ENCODE results near the gene FIG4. TPM values are rescaled to one million over a fixed set of nuclear protein-coding genes. Genes with fewer than 3 reads are reported as not detected.

Gene FIG4
- total RNA-seq, 1 experiment from 2014 or later: 21.3 TPM

GRCh38 chr6:109872549-109872948, 181.5 kb downstream of the FIG4 start:
- ATAC-seq (no peak), DNase-seq (ENCODE audit: low spot score) (no peak)
- ChIA-PET CTCF (no interaction called here), POLR2A (no interaction called here)
- H3K4me1 Mint-ChIP-seq: peaks cover 44% of the 10 kb centered on the region
- no peak for TF ChIP-seq KAT7 (CRISPR knock-in tag; IDR thresholded peaks at IDR 0.05; ENCODE audit: borderline replicate concordance)
- TF ChIP-seq ZNF671 (CRISPR knock-in tag; IDR thresholded peaks at IDR 0.05): no peak
- no peak for TF ChIP-seq NR3C1 (CRISPR knock-in tag; conservative IDR thresholded peaks at IDR 0.05; ENCODE audit: low read depth)
- no peak for TF ChIP-seq PRDM15 (CRISPR knock-in tag; IDR thresholded peaks at IDR 0.05)
- no peak for TF ChIP-seq NR2C2 (CRISPR knock-in tag; IDR thresholded peaks at IDR 0.05)
- no peak for TF ChIP-seq SMAD3 (CRISPR knock-in tag; IDR thresholded peaks at IDR 0.05; ENCODE audit: borderline replicate concordance)
- TF ChIP-seq ZSCAN18 (CRISPR knock-in tag; IDR thresholded peaks at IDR 0.05): no peak
- no peak for TF ChIP-seq SOX15 (CRISPR knock-in tag; IDR thresholded peaks at IDR 0.05)
- TF ChIP-seq ZMAT4 (CRISPR knock-in tag; IDR thresholded peaks at IDR 0.05): no peak
- no peak for TF ChIP-seq IRF2 (CRISPR knock-in tag; IDR thresholded peaks at IDR 0.05; ENCODE audit: borderline replicate concordance, low read depth)
- TF ChIP-seq EMX1 (CRISPR knock-in tag; IDR thresholded peaks at IDR 0.05): no peak
- H3K27ac Mint-ChIP-seq: no peak overlapping the region
- peaks cover 3% of the 10 kb centered on the region for H3K36me3 Mint-ChIP-seq
- no peak overlapping the region for H3K4me3 Mint-ChIP-seq
- H3K27me3 Mint-ChIP-seq (ENCODE audit: low read depth): peaks cover 2% of the 10 kb centered on the region
- H3K9me3 Mint-ChIP-seq: peaks cover 19% of the 10 kb centered on the region

GRCh38 chr6:109872968-109873545, 182.0 kb downstream of the FIG4 start:
- Mint-ChIP-seq H3K36me3 (peaks cover 8% of the 10 kb centered on the region), H3K4me1 (peaks cover 42% of the 10 kb centered on the region), H3K27ac (no peak overlapping the region), H3K4me3 (no peak overlapping the region), H3K27me3 (ENCODE audit: low read depth) (peaks cover 2% of the 10 kb centered on the region), H3K9me3 (peaks cover 24% of the 10 kb centered on the region)
- POLR2A ChIA-PET: no interaction called here
- ATAC-seq: no peak
- TF ChIP-seq MYBL2 (CRISPR knock-in tag; IDR thresholded peaks at IDR 0.05) (no peak), HMGXB4 (CRISPR knock-in tag; IDR thresholded peaks at IDR 0.05) (no peak), JUN (CRISPR knock-in tag; IDR thresholded peaks at IDR 0.05) (no peak), PREB (CRISPR knock-in tag; IDR thresholded peaks at IDR 0.05; ENCODE audit: borderline replicate concordance) (no peak), CREB1 (CRISPR knock-in tag; IDR thresholded peaks at IDR 0.05) (no peak), SMAD4 (CRISPR knock-in tag; IDR thresholded peaks at IDR 0.05) (no peak)
- CTCF ChIA-PET: no interaction called here
- no peak for DNase-seq (ENCODE audit: low spot score)

Data from WTC11 (cell line).